ENCODE results near the gene MINK1. TPM values are rescaled to one million over a fixed set of nuclear protein-coding genes. Genes with fewer than 3 reads are reported as not detected.

Gene MINK1
- polyA plus RNA-seq, 2 of the 4 experiments (the other 2 are of a cell fraction): 41.3 to 66.9 TPM

GRCh38 chr17:4789951-4790704, 43.0 kb upstream of the MINK1 start (continued):
- TF ChIP-seq REST (IDR thresholded peaks at IDR 0.05): peak; percentile 48

- H3K4me2 ChIP-seq: peak overlapping the region; percentile 97
- FAIRE-seq: no peak
- no peak for TF ChIP-seq POLR2AphosphoS2 (conservative IDR thresholded peaks at IDR 0.05; ENCODE audit: low read length)
Observed at GRCh38 chr17:4790705-4791088, 42.4 kb upstream of the MINK1 start.

GRCh38 chr17:4795168-4795567, 38.0 kb upstream of the MINK1 start:
- Histone ChIP-seq H3K4me3 (peak overlapping the region; percentile 92), H3K9me3 (no peaks in the 10 kb centered on the region), H3K27ac (peak overlapping the region; percentile 84 to 89), H3K4me2 (peak overlapping the region; percentile 75), H3K4me1 (peaks cover 14% of the 10 kb centered on the region)
- DNase-seq (ENCODE audit: low read depth in 1 of 2, low spot score in 1 of 2) (no peak), ATAC-seq (no peak), FAIRE-seq (no peak)
- ChIA-PET POLR2A (no interaction called here), CTCF (no interaction called here)
- WGBS (ENCODE audit: missing lambda C conversion rate): 93% methylated on average over 1 of the region's 1 CpG
- no peak for TF ChIP-seq E2F6 (IDR thresholded peaks at IDR 0.05; ENCODE audit: borderline replicate concordance, low read depth)
- no peak for TF ChIP-seq ELK1 (IDR thresholded peaks at IDR 0.05; ENCODE audit: low read depth, low read length)
- no peak for TF ChIP-seq TP53 (CRISPR knock-in tag; IDR thresholded peaks at IDR 0.05)

More at GRCh38 chr17:4790705-4791088, 42.4 kb upstream of the MINK1 start:
- peak in 1 of 2 experiments; percentile 0; a peak in 1 of 6 replicates for ATAC-seq
- DNase-seq (ENCODE audit: low read depth in 1 of 2, low spot score in 1 of 2): no peak
- Histone ChIP-seq H3K4me1 (peaks cover 27% of the 10 kb centered on the region), H3K27ac (peak overlapping the region; percentile 91 to 98), H3K9me3 (no peaks in the 10 kb centered on the region), H3K4me3 (peak overlapping the region; percentile 62)
- ChIA-PET CTCF (interaction anchor here (0.7 to 9.4 kb wide), 50 partner anchors 9 to 370 kb away, joined by 3 to 271 read pairs (median 9); partner anchors contain the start of genes ARRB2, C17orf114, CHRNE and CXCL16), POLR2A (interaction anchor here (0.7 to 2.3 kb wide), 23 partner anchors 11 to 197 kb away, joined by 3 to 25 read pairs (median 6); partner anchors contain the start of genes ARRB2, CAMTA2, CXCL16 and MED11)
- 40% methylated on average over 7 of the region's 7 CpGs for WGBS (ENCODE audit: missing lambda C conversion rate)

- Histone ChIP-seq H3K27ac (peak overlapping the region; percentile 84 to 89), H3K9me3 (no peaks in the 10 kb centered on the region), H3K4me3 (peak overlapping the region; percentile 92), H3K4me1 (peaks cover 7% of the 10 kb centered on the region; the same call in 2 of the 3 replicates), H3K4me2 (peak overlapping the region; percentile 76)
- ChIA-PET POLR2A (interaction anchor here (0.9 to 1.7 kb wide), 10 partner anchors 11 to 171 kb away, joined by 3 to 31 read pairs (median 4); partner anchors contain the start of genes ARRB2, C17orf107, MED11 and MINK1), CTCF (interaction anchor here (0.6 to 1.7 kb wide), 7 partner anchors 9 to 92 kb away, joined by 3 to 6 read pairs (median 3); partner anchors contain the start of gene MED11)
- 2% methylated on average over 7 of the region's 7 CpGs for WGBS (ENCODE audit: missing lambda C conversion rate)
- TF ChIP-seq TFCP2L1 (CRISPR knock-in tag; IDR thresholded peaks at IDR 0.05): no peak
- TF ChIP-seq ELK1 (IDR thresholded peaks at IDR 0.05; ENCODE audit: low read depth, low read length): no peak
- no peak for TF ChIP-seq PHF8 (IDR thresholded peaks at IDR 0.05; ENCODE audit: borderline replicate concordance, low read depth)
- TF ChIP-seq FOSL2 (IDR thresholded peaks at IDR 0.05): no peak
- TF ChIP-seq FOSL2 (CRISPR knock-in tag; IDR thresholded peaks at IDR 0.05): no peak
- no peak for TF ChIP-seq MAZ (IDR thresholded peaks at IDR 0.05; ENCODE audit: borderline replicate concordance, low read depth, low read length)
- DNase-seq (ENCODE audit: low read depth in 1 of 2, low spot score in 1 of 2) (peak; percentile 65 to 92), ATAC-seq (peak; percentile 87 to 92), FAIRE-seq (no peak)
Observed at GRCh38 chr17:4796552-4796920, 36.6 kb upstream of the MINK1 start.

All from A549 (cell line).